Fibroblast of peridontal ligament (primary cell): ENCODE results near the gene ADAM33.

ENCODE experiments used
- DNase-seq: peaks from one replicate; pipeline ENCODE4 v3.0.0-alpha.2; 2010; ENCODE audit errors: extremely low read depth

ADAM33 gene

DNA sequence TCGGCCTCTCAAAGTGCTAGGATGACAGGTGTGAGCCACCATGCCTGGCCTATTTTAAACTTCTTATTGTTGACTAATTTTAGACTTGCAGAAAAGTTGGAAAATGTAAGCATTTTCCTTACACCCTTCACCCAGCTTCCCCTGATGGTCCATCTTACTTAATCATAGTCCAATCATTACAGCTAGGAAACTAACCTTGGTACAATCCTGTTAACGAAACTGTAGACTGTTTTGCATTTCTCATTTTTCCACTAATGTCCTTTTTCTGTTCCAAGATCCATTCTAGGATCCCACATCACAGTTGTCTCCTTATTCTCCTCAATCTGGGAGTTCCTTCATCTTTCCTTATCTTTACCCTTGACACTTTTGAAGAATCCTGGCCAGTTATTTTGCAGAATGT, 18.0 kb downstream of the ADAM33 start:
- no peak for DNase-seq

DNA sequence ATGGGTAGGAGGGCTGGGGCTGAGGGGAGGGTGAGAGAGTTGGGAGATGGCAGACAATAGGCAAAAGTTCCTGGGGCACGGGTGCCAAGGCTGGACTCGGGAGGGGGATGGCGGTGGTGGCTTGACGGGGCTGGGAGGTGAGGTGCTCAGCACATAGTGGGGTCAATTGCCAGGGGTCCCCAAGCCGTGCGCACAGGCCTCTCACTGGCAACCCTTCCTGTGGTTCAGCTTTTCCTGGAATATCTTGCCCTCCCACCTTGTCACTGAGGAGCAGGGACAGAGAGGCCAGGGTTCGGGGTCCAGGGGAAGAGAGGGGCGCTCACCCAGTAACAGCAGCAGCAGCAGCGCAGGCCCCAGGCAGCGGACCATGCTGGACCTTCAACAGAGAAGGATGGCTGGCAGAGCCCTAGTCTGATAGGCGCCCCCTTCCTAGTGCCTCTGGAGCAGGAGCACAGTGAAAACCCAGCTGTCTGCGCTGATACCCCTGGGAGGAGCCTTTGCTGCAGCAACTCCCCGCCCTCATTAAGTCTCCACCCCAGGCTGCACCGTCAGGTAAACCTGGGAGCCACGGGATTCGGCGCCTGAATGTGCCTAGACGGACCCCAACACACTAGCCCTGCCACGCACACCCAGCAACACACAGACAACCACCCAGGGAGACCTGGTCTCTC, 18.6 kb downstream of the ADAM33 start, which contains the start of gene GFRA4:
GFRA4 (minus strand) TSS at position 369 of the 671 bp plus-strand sequence; CDS start at position 369, 0 bp downstream.
- no peak for DNase-seq

DNA sequence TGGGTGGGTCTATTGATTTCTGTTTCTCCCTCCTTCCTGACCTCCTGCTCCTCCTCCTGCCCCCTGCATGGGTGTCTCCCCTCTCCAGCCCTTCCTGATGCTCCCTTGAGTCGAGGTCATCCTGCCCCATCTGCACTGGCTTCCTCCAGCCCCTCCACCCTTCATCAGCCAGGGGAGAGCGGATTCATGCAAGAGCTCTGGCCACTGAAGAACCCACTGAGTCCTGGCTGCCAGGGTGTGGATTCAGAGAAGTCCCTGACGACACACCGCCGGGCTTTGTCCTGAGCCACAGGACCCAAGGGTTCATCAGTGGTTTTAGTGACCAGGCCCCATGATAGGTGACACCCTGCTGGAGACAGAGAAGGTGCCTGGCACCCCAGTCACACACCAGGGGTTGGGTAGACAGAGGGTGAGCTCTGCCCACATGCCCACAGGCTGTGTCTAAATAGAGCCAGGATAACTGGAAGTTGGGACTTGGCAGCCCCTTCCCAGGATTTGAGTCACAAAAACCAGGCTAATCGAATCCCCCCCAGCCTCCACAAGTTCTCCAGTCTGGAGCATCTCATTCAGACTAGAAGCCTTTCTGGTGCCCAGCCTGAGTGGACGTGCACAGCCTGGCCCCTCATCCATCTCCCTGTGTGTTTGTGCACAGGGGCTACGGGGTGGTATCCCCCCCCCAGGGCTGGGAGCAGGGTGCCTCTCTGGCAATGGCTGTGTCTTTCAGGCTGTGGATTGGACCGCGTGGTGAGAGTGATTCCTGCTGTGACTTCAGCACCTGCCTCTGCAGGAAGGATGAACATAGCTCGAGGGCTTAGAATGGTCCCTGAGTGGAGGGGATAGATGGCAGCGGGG, 19.8 kb downstream of the ADAM33 start:
- no peak for DNase-seq

DNA sequence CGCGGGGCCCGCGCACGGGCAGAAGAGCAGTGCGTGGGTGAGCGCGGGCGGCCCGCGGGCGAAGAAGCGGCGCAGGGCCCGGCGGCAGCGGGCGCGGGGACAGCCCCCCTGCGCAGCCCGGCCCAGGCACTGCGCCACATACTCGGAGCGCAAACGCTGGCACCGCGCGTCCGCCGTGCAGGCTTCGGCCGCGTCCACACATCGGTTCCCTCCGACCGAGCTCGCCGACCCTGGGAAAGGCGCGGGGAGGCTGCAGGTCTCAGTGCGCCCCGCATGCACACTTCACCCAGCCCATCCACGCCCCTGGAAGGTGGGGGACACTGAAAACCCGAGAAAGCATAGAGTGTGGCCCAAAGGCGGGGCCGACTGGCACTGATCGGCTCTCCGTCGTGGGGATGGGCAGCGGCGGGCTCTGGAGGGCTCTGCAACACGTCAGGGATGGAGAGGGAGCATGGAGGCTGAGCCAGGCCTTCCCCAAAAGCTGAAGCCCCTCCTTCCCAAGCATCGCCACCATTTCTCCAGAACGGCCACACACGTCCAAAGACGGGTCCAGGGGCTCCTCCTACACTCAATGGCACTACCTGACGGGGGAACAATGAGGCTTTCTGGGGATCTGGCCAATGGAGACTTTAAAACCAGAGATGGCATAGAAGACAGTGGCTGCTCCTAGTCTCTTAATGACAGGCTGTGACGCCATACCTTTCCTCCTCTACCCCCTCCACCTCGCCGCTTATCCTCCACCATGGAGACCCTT, 20.6 kb downstream of the ADAM33 start:
- DNase-seq, result no peak

DNA sequence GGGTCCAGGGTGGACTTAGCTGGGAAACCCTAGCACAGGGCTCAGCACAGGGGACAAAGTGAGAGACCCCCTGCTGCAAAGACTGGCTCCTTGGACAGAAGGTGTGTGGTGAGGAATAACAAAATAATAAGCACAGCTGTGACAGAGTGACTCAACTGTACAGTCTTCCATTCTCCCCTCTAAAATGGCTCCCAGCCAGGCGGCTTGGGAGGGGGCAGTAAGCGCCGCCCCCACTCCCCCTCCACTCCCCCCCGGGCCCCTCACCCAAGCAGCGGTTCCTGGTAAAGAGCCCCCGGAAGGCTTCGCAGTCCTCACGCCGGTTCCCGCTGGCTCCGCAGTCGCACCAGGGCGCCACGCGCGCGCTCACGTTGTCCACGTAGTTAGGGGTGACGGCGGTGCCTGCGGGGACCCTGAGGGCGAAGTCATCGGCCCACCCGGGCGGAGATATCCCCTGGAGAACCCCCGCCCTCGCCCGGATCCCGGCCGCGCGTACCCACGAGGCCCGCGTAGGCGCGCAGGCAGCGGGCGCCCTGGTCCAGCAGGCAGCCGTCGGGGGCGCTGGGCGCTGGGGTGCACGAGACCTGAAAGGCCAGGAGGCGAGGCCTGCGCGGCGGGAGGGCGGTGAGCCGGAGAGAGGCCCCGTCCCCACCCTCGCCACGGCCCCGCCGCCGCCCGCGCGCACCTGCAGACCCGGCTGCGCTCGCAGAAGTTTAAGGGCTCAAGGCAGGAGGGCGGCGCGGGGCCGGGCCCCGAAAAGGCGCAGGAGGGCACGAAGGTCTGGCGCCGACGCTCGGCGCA, 21.3 kb downstream of the ADAM33 start:
- DNase-seq, result no peak

DNA sequence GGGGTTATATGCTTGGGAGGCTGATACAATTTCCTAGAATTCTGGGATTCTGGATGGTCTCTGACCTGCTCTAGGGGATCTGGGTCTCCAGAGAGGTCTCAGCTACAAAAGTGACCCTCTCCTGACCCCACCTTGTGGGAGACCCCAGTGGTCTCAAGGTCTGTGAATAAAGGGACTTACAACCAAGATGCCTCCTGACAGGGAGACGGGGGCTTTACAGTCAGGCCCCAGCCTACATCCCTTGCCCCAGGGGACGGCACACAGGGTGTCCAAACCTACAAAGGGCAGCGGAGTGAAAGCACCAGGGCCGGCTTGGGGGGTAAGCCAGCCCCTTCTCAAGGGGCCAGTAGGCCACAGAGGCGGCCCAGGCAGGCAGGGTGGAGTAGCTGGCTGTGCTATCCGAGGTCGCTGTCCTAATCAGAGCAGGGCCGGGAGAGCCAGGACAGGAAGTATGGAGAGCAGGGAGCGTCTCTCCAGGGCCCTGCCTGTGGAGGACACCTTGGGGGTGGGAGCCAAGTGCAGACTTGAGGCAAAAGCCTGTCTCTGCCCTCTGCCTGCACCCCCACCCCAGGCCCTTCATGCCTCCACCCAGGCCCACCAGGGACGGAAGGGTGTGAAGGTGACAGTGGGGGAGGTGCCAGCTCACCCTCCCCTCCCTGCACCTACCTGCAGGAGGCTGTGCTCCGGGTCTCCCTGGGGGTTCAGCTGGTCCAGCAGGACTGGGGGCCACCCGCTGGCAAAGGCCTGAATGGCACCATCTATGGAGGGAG, 22.1 kb downstream of the ADAM33 start:
- no peak for DNase-seq

DNA sequence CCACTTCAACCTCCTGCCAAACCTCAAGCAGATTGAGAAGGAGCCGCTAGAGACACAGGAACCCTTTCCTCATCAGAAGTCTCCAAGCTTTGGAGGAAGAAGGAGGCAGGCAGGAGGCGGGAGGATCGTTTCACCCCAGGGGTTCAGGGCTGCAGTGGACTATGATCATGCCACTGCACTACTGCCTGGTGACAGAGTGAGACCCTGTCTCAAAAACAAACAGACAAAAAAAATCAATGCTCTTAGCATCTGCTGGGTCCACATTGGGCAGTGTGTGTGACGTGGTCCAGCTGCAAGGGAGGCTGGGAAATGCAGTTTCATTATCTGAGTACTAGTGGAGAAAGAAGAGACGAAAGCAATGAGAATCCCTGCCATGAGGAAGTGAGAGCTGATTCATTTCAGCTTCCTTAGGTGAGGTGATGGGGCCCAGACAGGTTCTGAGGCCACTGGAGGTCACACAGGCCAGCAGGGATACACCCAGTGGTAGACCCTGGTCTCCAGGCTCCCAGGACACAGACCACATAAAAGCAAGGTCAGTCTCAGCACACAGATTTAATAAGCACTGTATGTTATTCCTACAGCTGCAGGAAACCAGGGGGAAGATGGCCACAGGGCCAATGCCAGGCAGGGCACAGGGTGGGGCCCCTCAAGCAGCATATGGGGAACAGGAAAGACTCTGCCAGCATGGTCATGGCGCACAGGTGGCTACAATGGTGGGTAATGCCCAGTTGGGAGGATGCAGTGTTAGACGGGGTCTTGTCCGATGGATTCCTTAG, 22.9 kb downstream of the ADAM33 start:
- DNase-seq, result no peak

DNA sequence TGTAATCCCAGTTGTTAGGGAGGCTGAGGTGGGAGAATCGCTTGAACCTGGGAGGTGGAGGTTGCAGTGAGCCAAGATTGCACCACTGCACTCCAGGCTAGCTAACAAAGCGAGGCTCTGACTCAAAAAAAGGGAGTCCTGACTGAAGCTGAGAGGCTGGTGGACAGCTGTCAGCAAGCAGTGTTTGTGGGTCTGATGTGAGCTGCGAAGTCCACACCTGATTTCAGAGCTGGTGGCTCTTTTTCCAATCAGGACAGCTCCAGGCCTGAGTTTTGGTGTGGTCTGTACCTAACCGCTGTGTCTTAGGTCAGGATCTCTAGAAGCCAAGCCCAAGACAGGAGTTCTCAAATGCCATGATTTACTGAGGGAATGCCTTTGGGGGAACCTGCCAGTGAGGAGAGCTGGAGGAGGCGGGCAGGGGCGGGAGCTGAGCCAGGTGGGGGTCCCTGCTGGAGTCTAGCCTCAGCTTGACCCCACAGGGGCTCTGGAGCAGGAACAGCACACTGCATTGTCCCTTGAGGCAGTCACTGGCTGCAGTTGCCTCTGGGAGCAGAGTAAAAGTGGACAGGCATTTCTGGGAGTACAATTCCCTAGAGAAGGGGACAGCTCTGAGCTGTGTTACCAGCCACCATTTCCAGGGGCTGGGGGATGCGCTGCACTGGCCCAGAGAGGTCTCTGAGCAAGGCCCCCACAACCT, 23.6 kb downstream of the ADAM33 start:
- DNase-seq, result no peak

DNA sequence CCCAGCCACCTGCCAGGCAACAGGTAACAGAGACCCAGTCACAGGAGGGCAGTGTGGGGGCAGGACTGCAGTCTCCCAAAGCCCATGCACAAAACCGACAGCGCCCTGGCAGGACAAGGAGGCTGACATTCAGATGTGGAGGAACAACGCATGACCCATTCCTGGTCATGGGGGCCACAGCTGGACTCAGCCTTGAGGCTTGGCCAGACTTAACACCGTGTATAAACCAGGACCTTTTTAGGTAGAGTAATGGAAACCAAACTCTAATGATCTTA, 26.7 kb downstream of the ADAM33 start:
- DNase-seq, result no peak

DNA sequence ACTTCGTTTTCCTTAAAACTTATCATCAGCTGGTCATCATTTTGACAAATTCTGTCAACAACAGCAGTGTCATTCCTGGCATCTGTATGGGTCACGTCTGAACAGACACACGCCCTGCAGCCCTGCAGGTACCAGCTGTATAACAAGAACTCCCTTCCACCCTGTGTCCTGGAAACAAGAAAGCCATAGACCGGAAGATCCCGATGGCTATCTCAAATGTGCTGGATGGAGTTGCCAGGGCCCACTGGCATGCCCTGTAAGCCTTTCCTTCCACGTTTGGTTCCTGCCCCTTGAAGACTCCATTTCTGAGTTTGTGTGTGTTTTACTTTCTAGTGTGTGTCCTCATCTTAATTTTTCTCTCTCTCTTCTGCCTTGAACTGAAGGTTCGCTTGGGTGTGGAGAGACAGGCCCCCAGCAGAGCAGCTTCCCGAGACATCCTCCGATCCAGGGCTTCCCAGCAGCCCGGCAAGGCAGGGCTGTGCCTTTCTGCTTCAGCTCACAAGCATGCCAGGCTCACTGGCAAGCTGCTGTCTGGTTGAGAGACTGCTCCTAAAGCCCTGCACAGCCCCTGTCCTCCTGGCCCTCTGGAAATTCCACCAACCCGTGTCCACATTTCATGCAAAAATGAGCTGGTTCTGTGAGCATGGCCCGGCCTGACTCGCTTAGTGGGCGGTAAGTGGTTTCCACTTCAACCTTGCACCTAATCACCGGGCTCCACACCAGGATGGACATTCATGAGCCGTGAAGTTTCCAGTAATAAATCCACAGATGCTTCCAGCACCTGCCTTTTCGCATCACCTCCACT, 27.3 kb downstream of the ADAM33 start:
- DNase-seq, result no peak

DNA sequence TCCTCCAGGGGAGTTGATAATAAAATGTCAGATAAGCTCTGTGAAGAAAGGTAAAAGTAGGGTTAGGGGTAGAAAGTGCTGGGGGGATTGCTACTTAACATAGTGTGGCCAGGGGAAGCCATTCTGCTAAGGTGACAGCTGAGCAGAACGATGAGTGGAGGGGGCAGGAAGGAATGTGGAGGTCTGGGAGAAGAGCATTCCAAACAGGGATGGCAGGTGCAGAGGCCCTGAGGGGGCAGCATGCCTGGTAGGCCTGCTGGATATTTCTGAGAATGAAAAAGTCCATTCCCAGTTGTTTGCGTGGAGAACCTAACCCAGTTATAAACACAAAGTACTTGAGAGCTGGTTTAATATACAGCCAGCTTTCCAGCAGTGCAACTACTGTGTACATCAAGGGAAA, 27.9 kb downstream of the ADAM33 start:
- no peak for DNase-seq

DNA sequence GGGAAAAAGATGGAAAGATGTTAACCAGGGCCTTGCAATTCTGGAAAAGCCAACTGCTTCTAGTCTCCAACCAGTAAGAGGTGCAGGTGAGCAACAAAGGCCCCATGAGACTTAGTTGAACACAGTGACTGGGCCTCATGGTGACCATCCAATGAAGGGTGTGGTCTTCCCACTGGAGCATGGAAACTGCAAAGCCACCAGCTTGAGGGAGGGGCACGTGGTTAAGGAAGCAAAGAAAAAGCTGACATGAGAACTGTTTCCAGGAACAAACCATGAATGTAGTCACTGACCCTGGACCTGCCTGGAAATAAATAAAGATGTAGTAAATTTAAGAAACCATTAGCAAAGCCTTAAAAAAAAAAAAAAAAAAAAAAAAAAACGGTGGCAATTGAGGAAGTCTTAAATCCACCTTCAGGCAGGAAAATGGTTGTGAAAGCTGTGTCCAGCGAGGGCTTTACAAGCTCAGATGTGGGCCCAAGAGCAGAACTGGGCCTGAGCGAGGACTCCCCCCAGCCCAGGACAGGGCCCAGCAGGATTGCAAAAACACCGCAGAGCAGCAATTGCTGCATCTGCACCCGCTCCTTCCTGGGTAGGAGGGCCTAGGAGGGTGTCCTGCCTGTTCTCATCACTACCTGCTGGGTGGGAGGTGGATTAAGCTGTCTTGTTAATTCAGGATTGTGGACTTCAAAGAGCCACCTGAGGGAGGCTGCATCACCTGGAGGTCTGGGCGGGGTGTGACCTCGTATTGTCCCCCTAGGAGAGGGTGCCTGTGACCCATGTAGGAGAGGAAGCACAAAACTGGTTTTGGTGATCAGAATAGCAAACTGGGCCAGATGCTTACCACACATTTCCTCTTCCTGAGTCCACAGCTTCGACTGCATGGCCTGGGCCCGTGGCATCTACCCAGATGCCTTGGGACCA, 28.9 kb downstream of the ADAM33 start:
- no peak for DNase-seq

DNA sequence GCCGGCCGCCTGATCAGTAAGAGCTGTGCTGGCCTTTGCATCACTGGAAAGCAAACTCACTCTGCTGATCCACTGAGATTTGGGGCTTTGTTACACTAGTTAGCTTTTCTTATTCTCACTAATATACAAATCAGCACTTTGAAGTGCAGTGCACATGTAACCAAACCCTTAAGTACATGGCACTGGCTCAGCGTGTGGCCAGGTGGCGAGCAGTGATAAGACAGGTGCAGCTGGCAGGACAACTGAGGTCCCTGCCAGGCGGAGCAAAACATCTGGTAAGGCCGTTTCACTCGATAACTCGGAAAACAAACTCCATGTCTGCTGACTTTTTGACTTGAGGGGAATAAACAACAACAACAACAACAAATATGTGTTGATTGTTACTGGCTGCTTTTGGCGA, 29.6 kb downstream of the ADAM33 start:
- no peak for DNase-seq

DNA sequence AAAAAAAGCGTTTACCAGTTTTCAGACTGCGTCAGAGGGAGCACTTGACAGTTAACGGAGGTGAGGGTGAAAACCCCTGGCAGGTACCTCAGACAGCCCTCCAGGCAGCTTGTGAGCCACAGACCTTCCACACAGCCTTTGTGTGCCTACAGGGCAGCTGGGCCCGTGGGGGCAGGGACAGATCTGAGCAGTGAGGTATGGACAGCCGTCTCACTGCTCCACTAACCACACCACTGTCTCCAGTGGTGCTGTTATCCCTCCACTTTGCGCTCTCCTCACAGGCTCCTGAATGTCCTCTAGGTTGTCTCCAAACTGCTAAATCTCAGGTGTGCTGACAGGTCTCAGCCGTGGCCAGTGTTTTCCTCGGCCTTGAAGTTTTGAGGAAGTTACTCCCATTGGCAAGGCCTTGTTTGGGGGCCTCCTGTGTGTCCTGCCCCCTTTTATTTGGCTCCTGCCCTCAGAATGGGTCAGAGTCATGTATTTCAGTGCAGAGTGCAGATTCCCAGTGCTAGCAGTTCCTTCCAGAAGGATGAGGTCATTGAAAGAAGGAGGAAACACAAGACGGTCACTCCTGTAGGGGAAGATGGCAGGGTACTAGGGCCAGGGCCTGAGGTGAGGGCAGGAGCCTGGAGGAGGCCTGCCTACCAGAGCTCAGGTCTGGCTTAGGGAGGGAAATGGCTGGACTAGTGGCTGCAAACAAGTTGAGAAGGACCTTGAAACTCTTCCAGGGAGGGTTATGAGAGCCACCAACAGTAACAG, 30.4 kb downstream of the ADAM33 start:
- DNase-seq, result no peak

DNA sequence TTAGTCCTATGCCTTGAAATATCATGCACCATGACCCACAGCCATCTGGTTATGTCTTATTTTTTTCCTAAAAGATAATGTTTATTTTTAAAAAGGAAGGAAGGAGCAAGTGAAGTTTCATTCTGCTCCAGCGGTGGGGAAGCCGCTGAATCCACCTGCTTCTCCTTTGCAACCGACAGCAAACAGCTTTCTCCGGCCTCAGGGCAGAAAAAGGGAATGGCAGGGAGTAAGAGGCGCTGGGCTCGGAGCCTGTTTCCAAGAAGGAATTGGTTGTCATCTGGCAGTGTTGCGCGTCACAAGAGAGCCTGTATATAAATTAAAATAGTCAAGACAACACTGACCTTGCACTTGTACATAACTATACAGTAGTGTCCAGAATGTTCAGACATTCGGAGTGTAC, 32.9 kb downstream of the ADAM33 start:
- DNase-seq, result no peak

DNA sequence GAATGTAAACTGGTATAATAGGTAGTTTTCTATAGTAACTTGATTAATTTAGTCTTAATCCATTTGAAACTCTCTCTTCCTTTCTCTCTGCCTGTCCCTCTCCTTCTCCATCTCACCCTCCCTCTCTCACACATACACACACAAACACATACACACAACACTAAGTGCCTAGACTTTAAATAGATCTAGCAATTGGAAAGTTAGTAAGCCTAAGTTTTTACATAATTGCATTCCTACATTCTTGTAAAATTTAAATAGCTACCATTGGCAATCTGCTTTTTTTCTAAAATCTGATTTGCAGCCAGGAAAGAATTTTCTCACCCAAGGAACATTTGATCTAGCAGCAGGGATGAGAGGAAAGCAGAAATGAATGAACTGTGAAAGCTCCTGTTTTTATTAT, 34.3 kb downstream of the ADAM33 start:
- DNase-seq, result no peak

DNA sequence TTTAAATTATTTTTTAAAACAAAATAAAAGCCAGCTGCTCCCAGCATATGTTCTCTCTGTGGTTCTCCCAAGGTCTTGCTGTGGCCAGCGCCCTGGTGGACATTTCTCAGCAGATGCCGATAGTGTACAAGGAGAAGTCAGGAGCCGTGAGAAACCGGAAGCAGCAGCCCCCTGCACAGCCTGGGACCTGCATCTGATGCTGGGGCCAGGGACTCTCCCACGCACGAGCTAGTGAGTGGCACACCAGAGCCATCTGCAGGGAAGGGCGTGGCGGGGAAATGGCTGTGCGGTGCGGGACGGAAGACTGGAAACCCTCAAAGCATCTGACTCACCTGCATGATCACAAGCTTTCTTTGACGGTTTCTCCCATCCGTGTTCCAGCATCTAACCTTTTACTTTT, 35.2 kb downstream of the ADAM33 start:
- DNase-seq, result no peak
